IMR-90 (cell line): Measurements from ENCODE around the gene RBM10. TPM values are rescaled to one million over a fixed set of nuclear protein-coding genes. Genes with fewer than 3 reads are reported as not detected.
"Not testable (repeated sequence)": the region's sequence is repeated elsewhere in the genome, so short reads cannot be mapped to it uniquely, and the experiment has no call there.

Experiments
- ATAC-seq: fragments of 200-7000 bp; cut with Tn5 transposase; 2 replicates; pipeline ENCODE4 v1.9.1; 2020; ENCODE audit warnings: low read depth, mild to moderate bottlenecking, moderate library complexity
- BruUV-seq: library from RNA; stranded (reverse); fragments of 400-500 nt; replicated peaks from 2 replicates; lab custom pipeline; 2021; lab: Mats Ljungman, UMichigan
- CTCF ChIA-PET: fragments of 300-600 bp; formaldehyde crosslinking; extraction: SDS; loops from one replicate; lab custom pipeline; 2021; ENCODE audit warnings: antibody characterized with exemption; lab: Yijun Ruan, JAX
- POLR2A ChIA-PET: fragments of 300-600 bp; sonication (Branson Sonifier 250); formaldehyde crosslinking; loops from one replicate; lab custom pipeline; 2022; ENCODE audit warnings: antibody characterized with exemption; ENCODE audit not compliant: unreplicated experiment; lab: Charles Lee
- DNase-seq: peaks from one replicate; pipeline ENCODE4 v3.0.0; 2013
- H2AFZ ChIP-seq: replicated peaks from 2 replicates; pipeline ENCODE3; 2013; ENCODE audit warnings: low read length, mild to moderate bottlenecking; ENCODE audit not compliant: poor library complexity
- H2AK5ac ChIP-seq: 2 replicates; pipeline ENCODE4 v1.6.1; 2013; ENCODE audit warnings: low read depth, low read length, inconsistent platforms
- H2AK9ac ChIP-seq: replicated peaks from 2 replicates; pipeline ENCODE3; 2013; ENCODE audit warnings: mild to moderate bottlenecking, low read depth, low read length, moderate library complexity; ENCODE audit not compliant: poor library complexity
- H2BK120ac ChIP-seq: 2 replicates; pipeline ENCODE4 v1.6.1; 2013; ENCODE audit warnings: low read depth, low read length, inconsistent platforms
- H2BK15ac ChIP-seq: 3 replicates; pipeline ENCODE4 v1.6.1; 2013; ENCODE audit warnings: low read depth, low read length, inconsistent platforms
- H2BK20ac ChIP-seq: 2 replicates; pipeline ENCODE4 v1.6.1; 2013; ENCODE audit warnings: low read depth, mild to moderate bottlenecking, inconsistent platforms, low read length, moderate library complexity
- H2BK5ac ChIP-seq: 2 replicates; pipeline ENCODE4 v1.6.1; 2013; ENCODE audit warnings: mild to moderate bottlenecking, low read depth, low read length, inconsistent platforms; ENCODE audit not compliant: poor library complexity, severe bottlenecking
- H3K14ac ChIP-seq: replicated peaks from 2 replicates; pipeline ENCODE4 v1.6.1; 2013; ENCODE audit warnings: low read depth, low read length, inconsistent platforms
- H3K18ac ChIP-seq: 2 replicates; pipeline ENCODE4 v1.6.1; 2013; ENCODE audit warnings: low read depth, low read length, control low read depth
- H3K23ac ChIP-seq: 2 replicates; pipeline ENCODE4 v1.6.1; 2013; ENCODE audit warnings: low read depth, low read length, inconsistent platforms
- H3K27ac ChIP-seq: 2 replicates; pipeline ENCODE4 v1.5.1; 2013; ENCODE audit warnings: mild to moderate bottlenecking, control low read depth, low read length; ENCODE audit not compliant: insufficient read depth
- H3K27me3 ChIP-seq: 2 replicates; pipeline ENCODE4 v1.6.1; 2013; ENCODE audit warnings: low read length; ENCODE audit not compliant: control insufficient read depth, insufficient read depth
- H3K36me3 ChIP-seq: 2 replicates; pipeline ENCODE4 v1.6.1; 2013; ENCODE audit warnings: low read length, mixed read lengths; ENCODE audit not compliant: control insufficient read depth, insufficient read depth
- H3K4ac ChIP-seq: 2 replicates; pipeline ENCODE4 v1.6.1; 2013; ENCODE audit warnings: low read depth, low read length, inconsistent platforms
- H3K4me1 ChIP-seq: 2 replicates; pipeline ENCODE4 v1.6.1; 2013; ENCODE audit warnings: low read length, mixed read lengths; ENCODE audit not compliant: control insufficient read depth, insufficient read depth
- H3K4me2 ChIP-seq: 2 replicates; pipeline ENCODE4 v1.6.1; 2013; ENCODE audit warnings: low read depth, mild to moderate bottlenecking, control low read depth, low read length, moderate library complexity
- H3K4me3 ChIP-seq: 2 replicates; pipeline ENCODE4 v1.5.1; 2013; ENCODE audit warnings: low read depth, mild to moderate bottlenecking, control low read depth, low read length, moderate library complexity; ENCODE audit not compliant: insufficient read depth
- H3K56ac ChIP-seq: 2 replicates; pipeline ENCODE4 v1.6.1; 2013; ENCODE audit warnings: low read length, inconsistent platforms; ENCODE audit not compliant: insufficient read depth; ENCODE audit errors: extremely low read depth
- H3K79me1 ChIP-seq, 2 experiments: 2 replicates each; pipeline ENCODE4 v1.6.1; 2013; ENCODE audit warnings: low read length in 2 of 2, inconsistent platforms in 1 of 2, low read depth in 1 of 2
- H3K9ac ChIP-seq: 2 replicates; pipeline ENCODE4 v1.6.1; 2013; ENCODE audit warnings: low read depth, low read length, control low read depth
- H3K9me1 ChIP-seq: 2 replicates; pipeline ENCODE4 v1.6.1; 2013; ENCODE audit warnings: low read length, inconsistent platforms; ENCODE audit not compliant: insufficient read depth
- H3K9me3 ChIP-seq: 2 replicates; pipeline ENCODE4 v1.6.1; 2013; ENCODE audit warnings: low read length; ENCODE audit not compliant: control insufficient read depth, insufficient read depth
- H4K20me1 ChIP-seq: 2 replicates; pipeline ENCODE4 v1.6.1; 2013; ENCODE audit warnings: low read length, inconsistent platforms; ENCODE audit not compliant: insufficient read depth
- H4K5ac ChIP-seq: 2 replicates; pipeline ENCODE4 v1.6.1; 2013; ENCODE audit warnings: mild to moderate bottlenecking, low read depth, low read length, control low read depth
- H4K8ac ChIP-seq, 2 experiments: 2 replicates each; pipeline ENCODE4 v1.6.1; 2013; ENCODE audit warnings: low read depth in 2 of 2, low read length in 2 of 2, control low read depth in 1 of 2, inconsistent platforms in 1 of 2
- H4K91ac ChIP-seq: 2 replicates; pipeline ENCODE4 v1.6.1; 2013; ENCODE audit warnings: low read depth, low read length, inconsistent platforms; ENCODE audit not compliant: insufficient read depth
- CHD1 ChIP-seq: IDR thresholded peaks from 2 replicates; pipeline ENCODE4 v1.6.1; 2012; ENCODE audit warnings: low read depth, low read length, improper control_type of control experiment
- FOS ChIP-seq: fragments of 150-350 bp; IDR thresholded peaks from 2 replicates; pipeline ENCODE4 v1.6.1; 2016; ENCODE audit warnings: low read depth, low read length
- NFE2L2 ChIP-seq: fragments of 150-350 bp; IDR thresholded peaks from 2 replicates; pipeline ENCODE4 v1.6.1; 2016; ENCODE audit warnings: low read depth, mild to moderate bottlenecking, low read length
- RAD21 ChIP-seq: IDR thresholded peaks from 2 replicates; pipeline ENCODE4 v1.6.1; 2012; ENCODE audit warnings: low read length, improper control_type of control experiment
- WGBS, 2 experiments: methylation state at CpG; one replicate each; pipeline versions ENCODE4 v1.1.5 to v1.1.7; 2013; ENCODE audit warnings: missing lambda C conversion rate in 2 of 2; ENCODE audit not compliant: insufficient read length in 1 of 2; ENCODE audit errors: extremely low coverage in 2 of 2; 5-methylcytosine and 5-hydroxymethylcytosine counted together
- dilution Hi-C: fragments of 300-500 bp; cut with HindIII; formaldehyde crosslinking; loops from one replicate; pipeline ENCODE4 v1.14.3; 2018; ENCODE audit warnings: low sequenced_read_pairs; ENCODE audit not compliant: unreplicated experiment
- in situ Hi-C: fragments of 300-500 bp; cut with MboI; formaldehyde crosslinking; loops from 3 replicates; pipeline ENCODE4 v1.14.3; 2019; ENCODE audit warnings: low sequenced_read_pairs, inconsistent platforms, mixed read lengths
- intact Hi-C: fragments of 100-400 bp; cut with micrococcal nuclease; formaldehyde crosslinking; loops from 2 replicates; pipeline ENCODE4 v1.10.0; 2022
- polyA plus RNA-seq, 3 experiments: library from polyadenylated mRNA; depleted of rRNA; stranded (reverse); fragments of >200 nt; gene quantifications; 2 replicates each; pipeline ENCODE4 v1.2.3, GENCODE V29; 2012; ENCODE audit warnings: low replicate concordance in 1 of 3
- total RNA-seq: library from RNA; depleted of rRNA; stranded (reverse); fragments of >200 nt; gene quantifications from 2 replicates; pipeline ENCODE4 v1.2.3, GENCODE V29; 2012

The RBM10 gene
- total and polyA plus RNA-seq, 2 of the 4 experiments (the other 2 are of a cell fraction) = 33.4 to 36.0 TPM

DNA sequence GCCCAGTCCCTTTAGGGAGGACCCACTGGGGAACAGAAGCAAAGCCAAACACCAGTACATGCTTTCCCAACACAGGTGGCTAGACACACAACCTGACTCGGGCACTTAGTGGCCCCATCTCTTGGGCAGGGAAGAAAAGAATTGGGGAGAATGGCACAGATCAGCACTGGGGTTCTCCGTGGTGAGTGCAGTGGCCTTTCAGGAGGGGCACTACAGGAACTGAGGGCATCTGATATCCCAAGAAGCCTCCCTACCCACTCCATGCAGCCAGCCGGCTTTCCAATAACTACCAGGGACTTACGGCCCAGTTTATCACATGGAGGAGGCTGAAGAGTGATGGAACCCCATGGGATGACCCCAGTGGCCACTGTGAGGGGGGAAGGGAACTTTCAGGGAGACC, 43.8 kb upstream of the RBM10 start:
- H3K4me1 ChIP-seq = no peaks in the 10 kb centered on the region
- H3K56ac ChIP-seq = no peak overlapping the region
- no peak overlapping the region for H3K9ac ChIP-seq
- H2BK20ac ChIP-seq = no peak overlapping the region
- H3K79me1 ChIP-seq = no peaks in the 10 kb centered on the region
- H3K14ac ChIP-seq = no peak overlapping the region
- H2BK120ac ChIP-seq = no peak overlapping the region
- intact Hi-C loops = no loop called here
- 0 out of 2 replicates have a peak, but pooled peaks cover 3% of the 10 kb centered on the region for H3K9me3 ChIP-seq
- ATAC-seq (no peak), DNase-seq (no peak)
- H2AK9ac ChIP-seq = no peak overlapping the region
- ChIA-PET CTCF (interaction anchor here (0.6 to 1.1 kb wide), 2 partner anchors 8 to 18 kb away, joined by 3 to 5 read pairs; no protein-coding TSS in a partner anchor), POLR2A (no interaction called here)
- no peak overlapping the region for H4K8ac ChIP-seq
- dilution Hi-C loops = no loop called here
- H3K23ac ChIP-seq = no peak overlapping the region
- no peak overlapping the region for H2BK15ac ChIP-seq
- H3K18ac ChIP-seq = no peak overlapping the region
- H2AFZ ChIP-seq = no peak overlapping the region
- TF ChIP-seq CHD1 (no peak), NFE2L2 (no peak), RAD21 (no peak), FOS (no peak)
- H2BK5ac ChIP-seq = no peak overlapping the region
- in situ Hi-C loops = no loop called here
- H3K9me1 ChIP-seq = no peaks in the 10 kb centered on the region
- H3K27ac ChIP-seq = no peak overlapping the region
- WGBS, 2 experiments = 50% methylated on average over 2 of the region's 4 CpGs; no CpG with 5 or more reads in 1 of the 2 experiments
- peaks cover 22% of the 10 kb centered on the region for H3K27me3 ChIP-seq
- no TSS peak for BruUV-seq
- H4K5ac ChIP-seq = no peak overlapping the region
- no peaks in the 10 kb centered on the region for H4K20me1 ChIP-seq
- no peak overlapping the region for H4K91ac ChIP-seq
- H3K36me3 ChIP-seq = no peaks in the 10 kb centered on the region
- no peak overlapping the region for H3K4ac ChIP-seq
- no peak overlapping the region for H3K4me2 ChIP-seq
- H2AK5ac ChIP-seq = no peak overlapping the region
- H3K4me3 ChIP-seq = no peak overlapping the region

DNA sequence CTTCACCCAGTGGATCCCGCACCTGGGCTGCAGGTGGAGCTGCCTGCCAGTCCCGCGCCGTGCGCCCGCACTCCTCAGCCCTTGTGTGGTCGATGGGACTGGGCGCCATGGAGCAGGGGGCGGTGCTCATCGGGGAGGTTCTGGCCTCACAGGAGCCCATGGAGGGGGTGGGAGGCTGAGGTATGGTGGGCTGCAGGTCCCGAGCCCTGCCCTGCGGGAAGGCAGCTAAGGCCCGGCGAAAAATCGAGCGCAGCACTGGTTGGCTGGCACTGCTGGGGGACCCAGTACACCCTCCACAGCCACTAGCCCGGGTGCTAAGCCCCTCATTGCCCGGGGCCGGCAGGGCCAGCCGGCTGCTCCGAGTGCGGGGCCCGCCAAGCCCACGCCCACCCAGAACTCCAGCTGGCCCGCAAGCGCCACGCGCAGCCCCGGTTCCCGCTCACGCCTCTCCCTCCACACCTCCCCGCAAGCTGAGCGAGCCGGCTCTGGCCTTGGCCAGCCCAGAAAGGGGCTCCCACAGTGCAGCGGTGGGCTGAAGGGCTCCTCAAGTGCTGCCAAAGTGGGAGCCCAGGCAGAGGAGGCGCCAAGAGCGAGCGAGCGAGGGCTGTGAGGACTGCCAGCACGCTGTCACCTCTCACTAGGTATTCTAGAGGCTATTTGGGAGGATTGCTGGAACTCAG, 33.9 kb upstream of the RBM10 start:
- in situ Hi-C loops, H2AFZ ChIP-seq, H4K5ac ChIP-seq, ATAC-seq, H3K4me1 ChIP-seq, H3K23ac ChIP-seq, DNase-seq, H3K4me3 ChIP-seq, H2BK5ac ChIP-seq, H3K18ac ChIP-seq, H3K27ac ChIP-seq, H3K4me2 ChIP-seq, BruUV-seq, H4K8ac ChIP-seq, H3K9me3 ChIP-seq, H3K4ac ChIP-seq, H2BK20ac ChIP-seq, H4K91ac ChIP-seq, intact Hi-C loops, H2AK9ac ChIP-seq, H3K9ac ChIP-seq, H3K56ac ChIP-seq, H2BK15ac ChIP-seq, dilution Hi-C loops, H3K9me1 ChIP-seq, H4K20me1 ChIP-seq, H3K36me3 ChIP-seq, POLR2A ChIA-PET, H3K79me1 ChIP-seq, H2AK5ac ChIP-seq, H3K14ac ChIP-seq, H2BK120ac ChIP-seq: not testable (repeated sequence)
- CTCF ChIA-PET = interaction anchor here (1.1 kb wide), 1 partner anchor 18 kb away, joined by 5 read pairs; no protein-coding TSS in a partner anchor
- H3K27me3 ChIP-seq = peaks cover 12% of the 10 kb centered on the region
- WGBS, 2 experiments = no CpG with 5 or more reads among the region's 40 CpGs
